GM21825 (cell line): ENCODE results near the gene ABCB9.
"Not testable (repeated sequence)": the region's sequence is repeated elsewhere in the genome, so short reads cannot be mapped to it uniquely, and the experiment has no call there.

ENCODE experiments used
- ATAC-seq: cut with Tn5 transposase; IDR thresholded peaks from one replicate; pipeline ENCODE4 v1.9.1; 2021; ENCODE audit warnings: mild to moderate bottlenecking, moderate library complexity; ENCODE audit not compliant: unreplicated experiment

Gene ABCB9

GRCh38 chr12:122965851-122966742, at the start of gene ABCB9:
Gene ABCB9 (minus strand): TSS chr12:122966463. CDS start chr12:122960235, 6,228 bp downstream.
- peak; percentile 72 for ATAC-seq

- ATAC-seq: not testable (repeated sequence)
These were observed 48.2 kb upstream of the ABCB9 start for GRCh38 chr12:123014473-123014872.

- no peak for ATAC-seq
These were observed 47.2 kb upstream of the ABCB9 start for GRCh38 chr12:123013185-123014095.

GRCh38 chr12:123011701-123012100, 45.4 kb upstream of the ABCB9 start:
- ATAC-seq: no peak

GRCh38 chr12:123010681-123011080, 44.4 kb upstream of the ABCB9 start:
- ATAC-seq: no peak

GRCh38 chr12:123010110-123010509, 43.8 kb upstream of the ABCB9 start:
- ATAC-seq: no peak

- no peak for ATAC-seq
These were observed 40.7 kb upstream of the ABCB9 start for GRCh38 chr12:123006977-123007376.

GRCh38 chr12:123005081-123005626, 38.9 kb upstream of the ABCB9 start:
- ATAC-seq: no peak

- ATAC-seq: no peak
These were observed 38.0 kb upstream of the ABCB9 start for GRCh38 chr12:123004287-123004686.

GRCh38 chr12:123003257-123003656, 37.0 kb upstream of the ABCB9 start:
- ATAC-seq: no peak

GRCh38 chr12:123001464-123001863, 35.2 kb upstream of the ABCB9 start:
- no peak for ATAC-seq

GRCh38 chr12:123000578-123000977, 34.3 kb upstream of the ABCB9 start:
- ATAC-seq: no peak

GRCh38 chr12:122999986-123000420, 33.7 kb upstream of the ABCB9 start:
- no peak for ATAC-seq

GRCh38 chr12:122999196-122999946, 33.1 kb upstream of the ABCB9 start:
- ATAC-seq: no peak

- no peak for ATAC-seq
These were observed 32.1 kb upstream of the ABCB9 start for GRCh38 chr12:122998316-122998715.

- ATAC-seq: no peak
These were observed 31.3 kb upstream of the ABCB9 start for GRCh38 chr12:122997343-122998250.

- ATAC-seq: no peak
These were observed 30.5 kb upstream of the ABCB9 start for GRCh38 chr12:122996621-122997342.

GRCh38 chr12:122996188-122996601, 29.9 kb upstream of the ABCB9 start:
- ATAC-seq: no peak
